HT1080 (cell line): ENCODE data around the gene RUNX1. TPM values are rescaled to one million over a fixed set of nuclear protein-coding genes. Genes with fewer than 3 reads are reported as not detected.

Experiments
- DNase-seq: peaks from one replicate; pipeline ENCODE4 v3.0.0-alpha.2; 2015; ENCODE audit warnings: low read depth
- total RNA-seq: library from RNA; depleted of rRNA; stranded (reverse); fragments of >200 nt; shearing (Covaris generic); gene quantifications from 2 replicates; pipeline ENCODE4 v1.2.3, GENCODE V29; 2014

RUNX1 gene
- total RNA-seq, 1 experiment from 2014 or later: 31.3 TPM

DNA sequence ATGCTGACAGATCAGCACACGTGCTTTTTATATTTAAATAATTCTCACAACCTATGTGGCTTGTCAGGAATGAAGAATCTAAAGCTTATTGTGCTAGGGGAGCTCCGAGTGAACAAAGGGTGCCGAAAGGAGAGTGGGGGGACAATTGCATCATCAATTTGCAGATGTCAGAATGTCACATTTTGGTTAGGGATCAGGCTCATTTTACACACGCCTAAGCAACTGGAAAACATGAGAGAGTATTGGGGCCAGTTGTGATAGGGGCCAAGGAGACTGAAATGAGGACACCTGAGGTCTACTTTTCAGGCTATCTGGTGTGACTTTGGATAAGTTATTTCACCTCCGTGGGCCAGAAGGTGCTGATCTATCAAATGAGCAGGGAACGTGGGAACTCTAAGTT is 31.8 kb downstream of the RUNX1 start:
- DNase-seq: no peak

DNA sequence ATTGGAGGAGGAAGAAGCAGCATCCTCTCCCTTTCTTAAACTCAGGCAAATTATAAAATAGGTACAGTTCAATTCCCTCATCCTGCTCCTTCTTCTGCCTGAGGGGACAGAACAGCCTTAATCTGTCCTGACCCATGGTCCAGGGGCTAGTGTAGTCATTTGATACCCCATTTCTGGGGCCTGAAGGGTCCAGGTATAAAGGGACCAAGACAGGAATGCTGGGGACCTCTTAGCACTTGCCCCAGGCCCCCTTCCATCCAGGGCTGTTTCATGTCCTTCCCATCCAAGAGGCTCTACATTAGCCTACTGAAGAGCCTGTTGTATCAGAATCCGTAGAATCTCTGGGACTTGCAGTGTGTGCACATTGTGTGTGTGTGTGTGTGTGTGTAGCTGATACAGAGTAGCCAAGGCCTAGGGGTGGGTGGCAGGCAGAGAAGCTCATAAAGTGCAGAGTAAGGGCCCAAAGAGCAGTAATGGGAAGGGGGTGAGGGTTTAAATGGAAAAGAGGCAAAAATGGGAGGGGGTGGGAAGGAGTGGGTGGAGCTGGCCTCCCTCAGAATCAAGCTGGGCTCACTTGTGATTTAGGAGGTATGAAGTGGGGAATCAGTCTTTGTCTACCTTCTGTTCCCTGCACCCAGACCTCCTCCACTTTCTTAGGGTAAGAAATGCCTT is 32.4 kb downstream of the RUNX1 start:
- DNase-seq: no peak

- no peak for DNase-seq
These were observed 33.0 kb downstream of the RUNX1 start for GRCh38 chr21:35016071-35016470.

DNA sequence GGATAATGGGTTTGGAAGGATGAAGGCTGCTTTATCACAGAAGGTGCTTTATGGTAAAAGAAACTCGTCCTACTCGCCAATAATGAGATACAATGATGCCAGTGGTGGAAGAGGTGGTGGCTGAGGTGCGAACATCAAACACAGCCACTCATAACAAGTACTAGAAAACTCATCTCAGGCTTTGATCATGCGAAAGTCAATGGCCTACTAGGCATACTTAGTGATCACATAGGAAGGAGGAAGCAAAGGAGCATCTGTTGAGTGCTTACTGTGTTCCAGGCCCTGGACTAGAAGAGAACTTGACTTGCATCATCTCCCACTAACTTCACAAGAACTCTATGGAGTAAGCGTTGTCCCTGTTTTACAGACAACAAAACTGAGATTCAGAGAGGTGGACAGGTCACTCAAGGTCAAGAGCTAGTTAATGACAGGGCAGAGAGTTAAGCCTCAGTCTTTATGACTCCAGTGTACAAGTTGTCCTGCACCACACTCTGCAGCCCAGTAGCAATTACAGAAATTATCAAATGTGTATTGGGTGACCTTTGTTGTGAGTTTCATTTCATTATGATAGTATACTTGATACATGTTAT is 33.6 kb downstream of the RUNX1 start:
- no peak for DNase-seq

GRCh38 chr21:35014302-35015041 is 34.6 kb downstream of the RUNX1 start:
- DNase-seq: no peak

- DNase-seq: peak; percentile 53
These were observed 37.4 kb downstream of the RUNX1 start for GRCh38 chr21:35011681-35012080.

- no peak for DNase-seq
These were observed 38.7 kb downstream of the RUNX1 start for GRCh38 chr21:35010447-35010846.

DNA sequence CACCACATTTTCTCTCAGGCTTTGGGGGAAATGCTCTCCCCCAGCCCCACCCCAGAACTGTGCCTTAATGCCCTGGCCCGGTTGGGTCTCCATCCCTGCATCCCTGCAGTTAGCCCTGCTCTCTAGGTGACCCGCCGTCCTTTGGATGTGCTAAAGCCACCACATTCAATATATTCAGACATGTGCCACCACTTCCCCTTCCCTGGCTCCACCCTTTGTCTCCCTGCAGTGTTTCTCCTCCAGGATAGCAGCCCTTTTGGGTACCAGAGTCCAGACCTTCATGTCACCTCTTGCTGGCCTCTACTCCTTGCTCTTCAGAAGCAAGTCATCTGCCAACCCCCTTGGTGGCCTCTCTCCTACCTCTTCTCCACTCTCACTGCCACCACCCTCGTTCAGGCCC is 41.8 kb downstream of the RUNX1 start:
- DNase-seq: no peak

GRCh38 chr21:35006771-35007170 is 42.3 kb downstream of the RUNX1 start:
- no peak for DNase-seq

DNA sequence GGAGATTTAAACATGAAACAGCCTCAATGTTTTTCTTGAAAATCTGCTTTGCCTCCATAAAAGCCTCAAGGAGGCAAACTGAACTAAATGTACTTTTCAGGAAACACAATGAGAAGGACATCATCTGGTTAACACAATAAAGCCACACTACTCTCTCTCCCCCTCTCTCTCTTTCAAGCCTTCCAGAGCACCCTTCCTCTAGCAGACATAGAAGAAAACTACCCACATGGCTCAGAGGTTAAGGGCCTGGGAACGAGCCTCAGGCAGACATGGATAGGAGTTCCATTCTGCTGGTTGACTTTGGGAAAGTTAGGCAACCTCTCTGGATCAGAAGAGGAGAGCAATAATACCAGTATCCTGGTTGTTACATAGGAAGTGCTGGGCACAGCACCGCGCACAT is 42.9 kb downstream of the RUNX1 start:
- no peak for DNase-seq

DNA sequence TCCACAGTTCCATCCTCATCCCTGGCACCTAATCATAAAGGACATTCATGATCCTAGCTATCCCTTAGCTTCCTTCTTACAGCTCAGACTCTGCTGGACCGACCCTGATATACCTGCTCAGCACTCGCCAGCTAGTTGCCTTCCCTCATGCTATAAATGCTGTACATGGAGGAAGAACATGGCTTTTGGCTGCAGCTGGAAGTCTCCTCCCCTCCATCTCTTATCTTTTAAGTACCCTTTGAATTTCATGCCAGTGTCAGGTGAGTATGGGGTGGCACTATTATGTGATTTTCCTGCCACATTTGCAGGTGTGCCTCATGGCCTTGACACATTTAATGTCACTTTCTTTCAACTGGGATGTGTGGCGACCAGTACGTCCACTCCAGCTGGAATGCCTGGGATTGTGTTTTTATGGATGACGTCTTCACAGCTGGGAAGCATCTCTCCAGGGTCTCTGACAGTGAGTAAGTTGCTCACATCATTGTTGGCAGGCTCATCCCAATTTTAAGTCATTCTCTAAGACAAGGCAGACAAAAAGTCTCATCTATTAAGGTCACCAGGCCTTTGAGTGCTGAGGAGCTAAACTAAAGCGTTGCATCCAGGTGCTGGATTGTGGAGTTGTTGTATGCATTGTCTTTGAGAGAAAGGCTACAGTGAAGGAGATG is 43.4 kb downstream of the RUNX1 start:
- no peak for DNase-seq

DNA sequence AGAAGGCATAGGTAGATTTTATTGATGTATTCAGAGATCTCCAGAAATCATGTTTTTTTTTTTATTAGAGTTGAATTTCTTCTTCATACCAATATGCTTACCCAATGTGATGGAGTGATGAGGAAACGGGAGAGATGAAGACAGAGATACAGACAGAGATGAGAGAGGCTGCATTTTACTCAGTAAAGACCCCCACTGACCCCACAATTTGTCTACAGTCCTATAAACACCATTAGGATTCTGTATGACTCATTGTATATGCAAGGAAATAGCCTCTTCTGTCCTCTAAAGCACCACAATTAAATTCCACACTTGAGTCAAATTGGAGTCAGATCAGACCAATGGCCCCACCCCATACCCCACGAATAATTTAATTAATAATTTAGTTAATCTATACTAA is 44.0 kb downstream of the RUNX1 start:
- DNase-seq: peak; percentile 16

DNA sequence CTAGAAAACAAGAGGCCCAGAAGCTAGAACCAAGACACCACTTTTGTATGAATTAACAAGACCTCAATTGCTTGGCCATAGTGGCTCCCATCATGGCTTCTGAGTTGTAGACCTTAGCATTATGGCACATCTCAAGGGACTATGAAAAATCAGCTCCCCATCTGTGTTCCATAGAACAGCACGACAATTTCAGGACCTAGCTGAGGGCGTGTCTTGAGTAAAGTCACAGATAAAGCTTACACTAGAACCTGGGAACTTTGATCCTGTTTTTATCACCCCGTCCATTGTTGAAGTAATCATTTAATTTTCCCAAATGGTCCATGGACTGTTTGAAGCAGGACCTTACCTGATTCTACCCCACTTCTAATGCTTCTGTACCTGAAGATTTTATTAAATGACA is 44.8 kb downstream of the RUNX1 start:
- DNase-seq: no peak

DNA sequence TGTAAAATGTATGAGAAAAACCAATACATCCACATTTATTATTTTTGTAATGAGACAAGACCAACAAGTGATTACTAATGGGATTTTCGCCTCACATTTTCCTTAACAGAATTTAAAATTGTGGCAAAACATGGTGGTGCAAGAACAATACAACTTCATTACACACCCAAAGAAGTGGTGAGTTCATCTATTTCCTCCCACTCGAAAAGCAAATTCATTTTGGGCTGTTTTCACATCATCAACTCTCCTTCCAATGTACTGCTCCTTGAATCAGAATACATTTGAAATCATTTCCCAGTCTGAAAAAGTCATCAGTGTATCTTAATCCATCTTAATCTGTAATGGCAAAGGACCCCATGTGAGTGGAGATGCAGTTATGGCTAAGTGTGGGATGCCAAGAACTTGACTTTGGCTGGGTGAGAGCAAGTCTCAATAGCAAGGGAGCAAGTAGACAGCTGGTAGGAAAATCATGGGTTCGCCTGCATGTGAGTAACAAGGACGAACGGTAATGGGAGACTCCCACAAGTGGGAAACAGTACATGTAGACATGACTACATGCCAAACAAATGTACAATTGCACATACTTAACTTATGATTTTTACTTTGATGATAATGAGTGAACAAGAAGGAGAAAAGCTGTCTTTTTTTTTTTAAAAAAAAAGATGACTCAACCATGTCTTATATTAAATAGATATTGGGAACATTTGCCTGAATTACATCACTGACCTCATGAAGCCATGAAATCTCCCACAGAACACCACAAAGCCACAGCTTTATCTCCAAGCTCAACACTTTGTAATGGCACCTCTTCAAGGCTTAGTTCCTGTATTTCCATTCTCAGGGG is 46.0 kb downstream of the RUNX1 start:
- DNase-seq: peak; percentile 56

DNA sequence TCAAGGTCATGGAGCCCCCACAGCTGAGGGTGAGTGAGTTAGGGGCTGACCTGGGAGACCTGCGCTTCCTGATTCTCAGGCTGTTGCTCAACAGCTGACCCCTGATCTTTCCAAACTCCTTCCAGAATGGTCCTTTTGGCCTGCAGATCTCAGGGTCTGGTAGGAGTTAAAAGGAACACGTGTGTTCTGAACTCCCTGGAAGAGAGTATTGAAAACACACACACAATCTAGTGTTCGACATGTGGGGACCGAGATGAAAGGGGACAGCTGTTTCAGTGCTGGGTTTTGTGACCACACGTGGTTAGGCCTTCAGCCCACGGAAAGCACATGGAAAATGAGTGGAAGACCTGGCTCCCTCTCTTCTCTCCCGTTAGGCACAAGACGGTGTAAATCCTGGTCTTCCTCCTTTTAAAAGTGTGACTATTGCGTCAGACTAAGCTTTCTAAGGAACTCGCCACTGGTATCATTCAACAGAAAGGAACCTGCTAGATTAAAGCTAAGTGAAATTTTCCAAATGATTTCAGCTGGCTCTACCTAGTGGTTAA is 49.6 kb downstream of the RUNX1 start:
- DNase-seq: no peak

DNA sequence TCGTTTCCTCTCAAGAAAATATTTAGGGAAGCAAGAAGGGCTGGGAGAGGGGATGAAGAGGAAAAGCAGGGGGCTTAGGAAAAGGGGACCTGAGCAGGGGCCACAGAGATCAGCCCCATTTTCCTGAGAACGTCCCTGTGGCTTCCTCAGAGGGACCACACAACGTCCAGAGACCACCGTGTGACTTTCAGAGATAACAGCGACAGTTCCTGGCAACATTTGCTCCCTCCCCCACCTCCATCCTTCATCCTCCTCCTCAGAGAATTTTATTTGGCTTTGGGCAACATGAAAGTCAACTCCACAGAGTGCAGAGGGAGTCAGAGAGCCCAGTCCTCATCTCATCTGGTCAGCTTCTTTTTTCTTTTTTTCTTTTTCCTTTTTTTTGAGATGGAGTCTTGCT is 50.9 kb downstream of the RUNX1 start:
- no peak for DNase-seq

DNA sequence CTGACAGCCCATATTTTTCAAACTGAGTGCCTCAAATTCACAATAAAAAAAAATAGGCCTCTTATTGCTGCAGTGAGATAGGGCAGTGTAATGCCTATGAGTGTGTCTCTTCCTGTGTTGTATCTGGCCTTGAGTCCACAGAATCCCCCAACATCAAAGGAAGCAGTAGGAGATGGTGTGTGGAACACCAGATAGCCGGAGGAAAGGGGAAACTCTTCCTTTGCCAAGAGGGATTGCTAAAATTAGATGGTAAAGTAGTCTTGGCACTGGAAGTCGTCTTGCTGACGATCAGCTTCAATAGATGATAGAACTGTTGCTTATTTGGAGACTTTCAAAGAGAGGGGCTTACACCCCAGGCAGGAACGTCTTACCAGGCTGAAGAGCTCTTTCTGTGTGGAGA is 51.8 kb downstream of the RUNX1 start:
- DNase-seq: no peak

DNA sequence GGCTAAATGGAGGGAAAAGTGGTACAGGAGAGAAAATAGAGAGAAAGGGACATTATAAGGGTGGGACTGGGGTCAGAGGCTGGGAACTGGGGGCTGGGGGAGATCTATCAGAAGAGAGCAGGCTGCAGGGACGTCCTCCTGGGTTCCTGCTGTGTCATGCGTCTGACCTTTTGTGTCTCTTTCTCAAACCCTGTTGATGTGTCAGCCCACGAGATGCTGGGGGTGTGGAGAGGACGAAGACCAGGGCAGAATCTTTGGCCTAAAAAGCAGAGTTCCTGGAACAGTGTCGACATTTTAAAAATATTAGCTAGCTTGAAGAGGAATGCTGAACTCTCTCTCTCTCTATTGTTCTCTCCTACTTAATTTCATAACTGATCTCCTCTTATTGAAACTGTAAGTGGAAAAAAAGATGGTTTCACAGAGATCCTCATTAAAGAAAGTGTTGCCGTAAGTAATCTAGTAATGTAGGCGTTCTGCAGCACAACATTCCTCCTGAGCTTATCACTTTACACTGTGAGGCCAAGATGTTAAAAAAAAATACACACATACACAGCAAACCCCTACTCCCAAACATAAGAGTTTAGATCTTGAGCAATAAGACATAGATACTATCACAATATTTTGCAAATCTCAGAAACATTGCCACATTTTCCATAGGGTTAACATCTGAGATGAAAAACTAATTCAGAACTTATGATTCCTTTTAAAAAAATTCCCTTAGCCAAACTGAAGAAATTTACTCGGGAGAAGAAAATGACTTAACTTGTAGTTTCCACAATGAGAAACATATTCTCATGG is 52.6 kb downstream of the RUNX1 start:
- no peak for DNase-seq

DNA sequence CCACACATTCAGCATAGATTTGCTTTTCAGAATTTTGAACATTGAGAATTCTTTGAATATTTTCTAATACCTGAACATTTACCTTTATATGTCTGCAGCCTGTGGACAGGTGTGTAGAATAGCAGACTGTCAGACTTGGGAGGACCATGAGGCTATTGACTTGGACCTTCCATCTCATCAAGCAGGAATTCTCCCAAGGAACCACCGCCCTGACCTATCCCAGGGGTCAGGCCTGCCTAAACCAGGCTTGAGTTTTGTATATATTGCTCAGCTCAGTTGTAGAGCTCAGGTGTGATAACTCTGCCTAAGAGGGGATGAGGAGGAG is 53.2 kb downstream of the RUNX1 start:
- no peak for DNase-seq
